Uterus (tissue), 2 donors: ENCODE data around the gene APOA1.

Experiments
- CTCF ChIP-seq, 4 experiments: fragments of 200-600 bp in 2 of 4; fragments of 450-650 bp in 2 of 4; sonication (generic) in 2 of 4; IDR thresholded peaks; one replicate each; pipeline ENCODE4 v1.5.1; 2016 to 2019; ENCODE audit warnings: antibody characterized with exemption in 4 of 4, mild to moderate bottlenecking in 2 of 4, moderate library complexity in 1 of 4
- POLR2A ChIP-seq, 2 donors: fragments of 450-650 bp; IDR thresholded peaks; one replicate each; pipeline ENCODE4 v1.6.1; 2016; ENCODE audit warnings: antibody characterized with exemption in 2 of 2, mild to moderate bottlenecking in 1 of 2, moderate library complexity in 1 of 2

- TF ChIP-seq CTCF (IDR thresholded peaks at IDR 0.05) (no peak), POLR2A (IDR thresholded peaks at IDR 0.05) (no peak)
These were observed 8.5 kb downstream of the APOA1 start for GRCh38 chr11:116828632-116829524.
